GM18907 (cell line): Measurements from ENCODE around the gene SHISA7.
"Not testable (repeated sequence)": the region's sequence is repeated elsewhere in the genome, so short reads cannot be mapped to it uniquely, and the experiment has no call there.

ENCODE experiments used
- ATAC-seq: cut with Tn5 transposase; IDR thresholded peaks from one replicate; pipeline ENCODE4 v1.9.1; 2021; ENCODE audit warnings: mild to moderate bottlenecking, moderate library complexity; ENCODE audit not compliant: unreplicated experiment

The SHISA7 gene

DNA sequence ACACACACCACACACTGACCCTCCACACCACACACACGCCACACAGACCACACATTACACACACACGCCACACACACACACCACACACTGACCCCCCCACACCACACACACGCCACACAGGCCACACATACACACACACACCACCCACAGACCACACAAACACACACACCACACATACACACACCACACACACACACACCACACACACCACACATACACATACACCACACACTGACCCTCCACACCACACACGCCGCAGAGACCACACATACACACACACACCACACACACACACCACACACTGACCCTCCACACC is 5.0 kb upstream of the SHISA7 start:
- not testable (repeated sequence) for ATAC-seq

- no peak for ATAC-seq
Observed at GRCh38 chr19:55447421-55448174, 4.5 kb upstream of the SHISA7 start.

GRCh38 chr19:55446060-55446459 is 3.0 kb upstream of the SHISA7 start:
- no peak for ATAC-seq

DNA sequence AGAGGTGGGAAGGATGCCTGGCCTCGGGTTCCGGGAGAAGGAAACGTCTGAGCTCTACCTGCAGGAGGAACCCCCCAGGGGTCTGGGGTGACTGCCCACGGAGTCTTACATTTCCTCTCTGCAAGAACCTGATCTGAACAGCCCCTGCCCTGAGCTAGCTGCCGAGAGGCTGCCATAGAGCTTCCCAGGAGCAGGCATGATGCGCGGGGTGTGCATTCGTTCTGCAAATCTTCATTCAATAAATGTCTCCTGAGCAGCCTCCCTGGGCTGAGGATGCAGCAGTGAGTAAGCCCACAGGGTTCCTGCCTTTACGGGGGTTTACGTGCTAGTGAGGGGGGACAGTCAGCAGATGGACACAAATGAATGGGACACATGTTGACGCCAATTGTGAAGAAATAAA is 1.5 kb upstream of the SHISA7 start:
- ATAC-seq, result no peak

DNA sequence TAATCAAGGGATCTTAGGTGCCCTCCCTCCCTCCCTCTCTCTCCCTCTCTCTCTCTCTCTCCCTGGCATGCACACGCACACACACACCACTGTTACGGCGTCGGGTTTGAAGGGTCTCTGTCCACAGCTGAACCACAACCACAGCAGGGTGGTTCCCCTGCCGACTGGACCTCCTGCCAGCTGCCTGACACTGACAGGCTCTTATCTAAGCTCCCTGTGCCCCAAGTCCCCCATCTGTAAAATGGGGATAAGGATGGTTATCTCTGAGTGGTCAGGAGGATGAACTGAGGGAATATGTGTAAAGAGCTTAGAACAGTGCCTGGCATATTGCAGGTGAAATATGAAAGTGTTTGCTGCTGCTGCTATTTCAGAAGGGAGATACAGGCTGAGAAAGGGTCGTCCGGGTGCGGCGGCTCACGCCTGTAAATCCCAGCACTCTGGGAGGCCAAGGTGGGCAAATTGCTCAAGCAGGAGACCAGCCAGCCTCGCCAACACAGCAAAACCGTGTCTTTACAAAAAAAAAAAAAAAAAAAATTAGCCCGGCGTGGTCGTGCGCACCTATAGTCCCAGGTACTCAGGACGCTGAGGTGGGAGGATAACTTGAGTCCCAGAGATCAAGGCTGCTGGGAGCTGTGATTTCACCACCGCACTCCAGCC is 852 bp upstream of the SHISA7 start:
- ATAC-seq, result no peak

- no peak for ATAC-seq
Observed at GRCh38 chr19:55442372-55442961, 633 bp downstream of the SHISA7 start.

DNA sequence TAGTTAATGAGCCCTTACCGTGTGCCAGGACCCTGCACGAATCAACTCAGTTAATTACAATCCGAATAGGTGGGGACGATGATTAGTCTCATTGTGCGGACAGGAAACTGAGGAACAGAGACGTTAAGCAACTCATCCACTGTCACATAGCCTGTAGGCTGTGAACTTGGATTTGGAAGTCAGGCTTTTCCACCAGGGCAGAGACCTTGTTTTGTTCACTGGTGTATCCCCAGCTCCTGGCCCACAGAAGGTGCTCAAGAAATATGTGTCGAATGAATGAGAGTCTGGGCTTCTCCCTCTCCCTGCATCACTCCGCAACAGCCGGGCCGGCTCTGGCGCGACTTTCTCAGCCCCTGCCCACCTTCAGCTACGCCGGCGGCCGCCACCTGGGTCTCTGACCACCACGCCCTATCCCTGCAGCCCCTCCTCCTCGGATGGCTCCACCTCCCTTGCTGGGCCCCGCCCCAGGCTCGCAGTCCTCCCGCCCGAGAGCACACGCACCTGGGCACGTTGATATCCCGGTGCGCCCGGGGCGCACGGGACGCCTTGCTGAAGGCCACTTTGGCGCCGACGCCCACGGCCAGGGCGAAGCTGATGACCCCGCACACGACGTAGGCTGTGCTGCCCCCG is 1.3 kb downstream of the SHISA7 start:
- no peak for ATAC-seq

DNA sequence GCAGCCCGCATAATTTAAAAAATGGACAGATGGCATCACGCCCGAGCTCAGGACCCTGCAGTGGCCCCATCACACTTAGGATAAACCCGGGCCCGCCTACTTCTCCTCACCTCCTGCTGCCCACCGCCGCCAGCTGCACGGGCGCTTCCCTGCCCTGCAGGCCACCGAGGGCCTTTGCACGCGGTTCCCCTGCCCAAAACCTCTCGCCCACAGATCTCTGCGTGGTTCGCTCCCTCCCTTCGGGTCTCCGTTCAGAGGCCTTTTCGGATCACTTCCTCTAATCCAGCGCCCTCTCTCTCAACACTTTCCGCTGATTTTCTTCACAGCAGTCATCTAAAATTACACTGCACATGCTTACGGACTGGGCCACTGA is 1.8 kb downstream of the SHISA7 start:
- no peak for ATAC-seq

GRCh38 chr19:55440411-55441105 is 2.5 kb downstream of the SHISA7 start:
- no peak for ATAC-seq

DNA sequence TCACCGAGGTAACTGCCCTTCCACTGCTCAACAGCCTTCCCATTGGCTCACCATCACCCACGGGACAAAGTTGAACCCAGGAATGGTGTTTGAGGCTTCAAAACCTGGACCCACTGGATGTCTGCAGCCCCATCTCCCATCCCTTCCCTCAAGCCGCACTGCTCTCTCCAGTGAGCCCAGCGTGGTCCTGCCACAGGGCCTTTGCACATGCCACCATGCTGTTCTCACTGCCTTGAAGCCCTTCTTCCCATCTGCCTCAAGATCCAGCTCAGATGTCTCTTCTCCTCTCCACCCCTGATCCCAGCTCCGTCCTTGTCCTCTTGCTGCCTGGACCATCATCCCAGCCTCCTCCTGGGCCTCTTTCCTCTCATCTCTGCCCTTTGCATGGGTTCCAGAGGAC is 4.0 kb downstream of the SHISA7 start:
- no peak for ATAC-seq

- ATAC-seq, result no peak
Observed at GRCh38 chr19:55437410-55437809, 5.7 kb downstream of the SHISA7 start.

- ATAC-seq, result no peak
Observed at GRCh38 chr19:55436847-55437246, 6.3 kb downstream of the SHISA7 start.

GRCh38 chr19:55435020-55435419 is 8.1 kb downstream of the SHISA7 start:
- no peak for ATAC-seq

DNA sequence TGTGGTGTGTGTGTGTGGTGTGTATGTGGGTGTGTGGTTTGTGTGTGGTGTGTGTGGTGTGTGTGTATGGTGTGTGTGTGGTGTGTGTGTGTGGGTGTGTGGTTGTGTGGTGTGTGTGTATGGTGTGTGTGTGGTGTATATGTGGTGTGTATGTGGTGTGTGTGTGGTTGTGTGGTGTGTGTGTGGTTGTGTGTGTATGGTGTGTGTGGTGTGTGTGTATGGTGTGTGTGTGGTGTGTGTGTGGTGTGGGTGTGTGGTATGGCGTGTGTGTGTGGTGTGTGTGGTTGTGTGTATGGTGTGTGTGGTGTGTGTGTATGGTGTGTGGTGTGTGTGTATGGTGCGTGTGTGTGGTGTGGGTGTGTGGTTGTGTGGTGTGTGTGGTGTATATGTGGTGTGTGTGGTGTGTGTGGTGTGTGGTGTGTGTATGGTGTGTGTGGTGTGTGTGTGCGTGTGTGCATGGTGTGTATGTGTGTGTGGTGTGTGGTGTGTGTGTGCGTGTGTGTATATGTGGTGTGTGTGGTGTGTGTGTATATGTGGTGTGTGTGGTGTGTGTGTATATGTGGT is 8.7 kb downstream of the SHISA7 start:
- ATAC-seq, result no peak

DNA sequence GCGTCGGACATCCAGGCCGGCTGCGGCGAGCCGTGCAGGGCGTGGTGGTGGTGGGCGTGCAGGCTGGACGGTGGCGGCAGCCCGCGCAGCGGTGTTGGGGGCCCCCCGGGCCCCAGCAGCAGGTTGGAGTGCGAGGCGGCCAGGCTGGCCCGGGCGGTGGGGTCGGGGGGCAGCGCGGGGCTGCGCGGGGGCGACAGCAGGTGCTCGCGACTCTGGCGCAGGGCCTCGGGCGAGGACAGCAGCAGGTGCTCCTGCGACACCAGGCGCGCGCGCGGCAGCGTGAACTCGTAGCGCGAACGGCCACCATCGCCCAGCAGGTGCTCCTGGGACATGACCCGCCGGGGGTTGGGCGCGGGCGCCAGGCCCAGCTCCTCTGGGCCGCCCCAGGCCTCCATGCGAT is 9.8 kb downstream of the SHISA7 start:
- ATAC-seq, result no peak

- ATAC-seq, result no peak
Observed at GRCh38 chr19:55432241-55432959, 10.7 kb downstream of the SHISA7 start.

DNA sequence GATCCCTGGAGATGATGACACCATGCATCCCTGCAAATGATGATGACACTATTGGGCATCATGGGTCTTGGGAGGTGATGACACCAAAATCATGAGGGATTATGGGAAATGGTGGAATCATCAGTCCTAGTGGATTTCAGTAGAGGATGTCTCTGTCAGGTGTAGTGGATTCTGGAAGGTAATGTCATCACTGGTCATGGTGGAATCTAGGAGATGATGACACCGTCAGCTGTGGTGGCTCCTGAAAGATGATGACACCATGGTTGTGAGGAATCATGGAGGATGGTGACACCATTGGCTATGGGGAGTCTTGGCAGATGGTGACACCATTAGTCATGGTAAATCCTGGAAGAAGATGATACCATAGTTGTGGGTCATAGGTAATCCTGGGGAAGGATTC is 11.9 kb downstream of the SHISA7 start:
- no peak for ATAC-seq

- no peak for ATAC-seq
Observed at GRCh38 chr19:55426042-55426441, 17.1 kb downstream of the SHISA7 start.

DNA sequence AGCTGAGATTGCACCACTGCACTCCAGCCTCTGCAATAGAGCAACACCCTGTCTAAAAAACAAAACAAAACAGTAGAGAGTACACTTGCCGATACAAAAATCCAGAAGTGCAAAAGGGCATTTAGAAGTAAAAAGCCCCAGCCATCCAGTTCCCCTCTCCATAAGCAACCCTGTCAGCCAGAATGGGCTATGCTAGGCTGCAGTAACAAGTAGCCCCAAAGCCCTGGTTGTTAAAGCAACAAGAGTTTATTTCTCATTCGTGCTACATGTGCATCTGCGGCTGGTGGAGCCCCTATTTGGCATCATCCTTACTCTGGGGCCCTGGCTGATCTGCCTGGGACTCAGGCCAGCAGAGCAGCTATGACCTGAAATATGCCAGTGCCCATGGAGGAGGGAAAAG is 18.6 kb downstream of the SHISA7 start:
- ATAC-seq, result no peak

DNA sequence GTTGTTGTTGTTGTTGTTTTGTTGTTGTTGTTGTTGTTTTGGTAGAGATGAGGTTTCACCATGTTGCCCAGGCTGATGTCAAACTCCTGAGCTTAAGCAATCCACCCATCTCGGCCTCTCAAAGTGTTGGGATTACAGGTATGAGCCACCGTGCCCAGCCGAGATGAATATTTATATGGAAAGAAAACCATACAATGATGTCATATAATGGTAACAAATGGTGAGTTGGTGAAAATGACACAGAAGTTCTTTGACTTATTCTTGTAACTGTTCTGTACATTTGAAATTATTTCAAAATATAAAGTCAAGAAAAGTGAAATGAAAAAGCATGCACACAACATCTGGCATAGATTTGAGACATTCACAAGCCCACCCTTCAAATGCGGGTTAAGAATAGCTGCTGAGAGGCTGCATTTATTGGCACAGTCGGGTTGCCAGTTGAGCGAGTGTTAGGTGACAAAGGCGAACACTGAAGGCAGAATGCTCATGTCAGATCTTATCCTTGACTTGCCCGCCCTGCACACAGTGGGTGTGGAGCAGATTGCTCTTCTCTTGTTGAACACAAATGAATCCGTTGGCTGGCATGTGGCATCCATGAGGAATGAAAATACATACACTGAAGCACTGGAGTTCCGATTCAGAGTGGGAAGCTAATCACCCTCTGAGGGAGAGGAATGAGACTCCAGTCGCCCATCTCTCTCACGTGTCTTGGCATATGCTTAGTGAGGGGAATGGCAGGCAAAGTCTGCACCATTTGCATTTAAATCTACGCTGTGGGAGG is 19.7 kb downstream of the SHISA7 start:
- ATAC-seq, result no peak
